Rectal smooth muscle tissue (tissue), 1 donor: ENCODE results near the gene ALPK1.

ENCODE experiments used
- H3K27ac ChIP-seq: one replicate; pipeline ENCODE4 v1.7.0; 2013; ENCODE audit warnings: low read depth, low read length, inconsistent platforms
- H3K27me3 ChIP-seq: one replicate; pipeline ENCODE4 v1.7.0; 2013; ENCODE audit warnings: low read length; ENCODE audit not compliant: control insufficient read depth, insufficient read depth
- H3K36me3 ChIP-seq: one replicate; pipeline ENCODE4 v1.7.0; 2013; ENCODE audit warnings: low read length; ENCODE audit not compliant: control insufficient read depth, insufficient read depth
- H3K4me1 ChIP-seq: one replicate; pipeline ENCODE4 v1.7.0; 2013; ENCODE audit warnings: low read length; ENCODE audit not compliant: control insufficient read depth, insufficient read depth
- H3K4me3 ChIP-seq: one replicate; pipeline ENCODE4 v1.7.0; 2013; ENCODE audit warnings: low read length
- H3K9ac ChIP-seq: one replicate; pipeline ENCODE4 v1.7.0; 2013; ENCODE audit warnings: low read length

ALPK1 gene

GRCh38 chr4:112321776-112322684 lies 24.9 kb downstream of the ALPK1 start:
- H3K27me3 ChIP-seq: no peaks in the 10 kb centered on the region
- no peak overlapping the region for H3K9ac ChIP-seq
- no peaks in the 10 kb centered on the region for H3K36me3 ChIP-seq
- no peaks in the 10 kb centered on the region for H3K4me1 ChIP-seq
- no peak overlapping the region for H3K27ac ChIP-seq
- H3K4me3 ChIP-seq: no peak overlapping the region

GRCh38 chr4:112322866-112323265 lies 25.7 kb downstream of the ALPK1 start:
- Histone ChIP-seq H3K27me3 (no peaks in the 10 kb centered on the region), H3K36me3 (no peaks in the 10 kb centered on the region), H3K27ac (no peak overlapping the region), H3K4me1 (no peaks in the 10 kb centered on the region), H3K9ac (no peak overlapping the region), H3K4me3 (no peak overlapping the region)

- no peaks in the 10 kb centered on the region for H3K27me3 ChIP-seq
- H3K4me3 ChIP-seq: no peak overlapping the region
- no peak overlapping the region for H3K27ac ChIP-seq
- no peak overlapping the region for H3K9ac ChIP-seq
- H3K36me3 ChIP-seq: no peaks in the 10 kb centered on the region
- H3K4me1 ChIP-seq: no peaks in the 10 kb centered on the region
Observed at GRCh38 chr4:112325530-112325929, 28.4 kb downstream of the ALPK1 start.

- H3K9ac ChIP-seq: no peak overlapping the region
- no peaks in the 10 kb centered on the region for H3K36me3 ChIP-seq
- no peak overlapping the region for H3K4me3 ChIP-seq
- H3K27ac ChIP-seq: no peak overlapping the region
- no peaks in the 10 kb centered on the region for H3K27me3 ChIP-seq
- H3K4me1 ChIP-seq: no peaks in the 10 kb centered on the region
Observed at GRCh38 chr4:112327965-112328733, 31.0 kb downstream of the ALPK1 start.

GRCh38 chr4:112328734-112329130 lies 31.6 kb downstream of the ALPK1 start:
- no peaks in the 10 kb centered on the region for H3K27me3 ChIP-seq
- H3K4me3 ChIP-seq: no peak overlapping the region
- no peaks in the 10 kb centered on the region for H3K4me1 ChIP-seq
- H3K36me3 ChIP-seq: no peaks in the 10 kb centered on the region
- H3K27ac ChIP-seq: no peak overlapping the region
- no peak overlapping the region for H3K9ac ChIP-seq

GRCh38 chr4:112329672-112330375 lies 32.7 kb downstream of the ALPK1 start:
- Histone ChIP-seq H3K27ac (no peak overlapping the region), H3K9ac (no peak overlapping the region), H3K27me3 (no peaks in the 10 kb centered on the region), H3K4me3 (no peak overlapping the region), H3K4me1 (no peaks in the 10 kb centered on the region), H3K36me3 (no peaks in the 10 kb centered on the region)

GRCh38 chr4:112330921-112331320 lies 33.8 kb downstream of the ALPK1 start:
- H3K9ac ChIP-seq: no peak overlapping the region
- H3K4me3 ChIP-seq: no peak overlapping the region
- no peaks in the 10 kb centered on the region for H3K27me3 ChIP-seq

GRCh38 chr4:112332398-112332797 lies 35.2 kb downstream of the ALPK1 start:
- Histone ChIP-seq H3K27ac (no peak overlapping the region), H3K9ac (no peak overlapping the region), H3K27me3 (no peaks in the 10 kb centered on the region), H3K4me3 (no peak overlapping the region), H3K36me3 (no peaks in the 10 kb centered on the region), H3K4me1 (no peaks in the 10 kb centered on the region)

More at GRCh38 chr4:112330921-112331320, 33.8 kb downstream of the ALPK1 start:
- Histone ChIP-seq H3K27ac (no peak overlapping the region), H3K4me1 (no peaks in the 10 kb centered on the region), H3K36me3 (no peaks in the 10 kb centered on the region)

GRCh38 chr4:112340023-112340422 lies 42.9 kb downstream of the ALPK1 start:
- Histone ChIP-seq H3K36me3 (no peaks in the 10 kb centered on the region), H3K4me3 (no peak overlapping the region), H3K9ac (no peak overlapping the region), H3K27ac (no peak overlapping the region), H3K4me1 (no peaks in the 10 kb centered on the region), H3K27me3 (no peaks in the 10 kb centered on the region)

GRCh38 chr4:112341033-112341432 lies 43.9 kb downstream of the ALPK1 start:
- Histone ChIP-seq H3K36me3 (no peaks in the 10 kb centered on the region), H3K4me1 (no peaks in the 10 kb centered on the region), H3K9ac (no peak overlapping the region), H3K4me3 (no peak overlapping the region), H3K27me3 (no peaks in the 10 kb centered on the region), H3K27ac (no peak overlapping the region)

GRCh38 chr4:112343330-112344080 lies 46.3 kb downstream of the ALPK1 start:
- Histone ChIP-seq H3K9ac (no peak overlapping the region), H3K36me3 (no peaks in the 10 kb centered on the region), H3K27ac (no peak overlapping the region), H3K4me3 (no peak overlapping the region), H3K4me1 (no peaks in the 10 kb centered on the region), H3K27me3 (no peaks in the 10 kb centered on the region)
